MM.1S (cell line): ENCODE data around the gene TMC8.

Experiments used
- DNase-seq: peaks from one replicate; pipeline ENCODE4 v3.0.0-alpha.2; 2015
- H2AFZ ChIP-seq: fragments of 300-600 bp; sonication (generic); 2 replicates; pipeline ENCODE4 v1.6.0; 2016; ENCODE audit warnings: antibody characterized with exemption, low read length
- H3F3A ChIP-seq: fragments of 300-600 bp; sonication (generic); 2 replicates; pipeline ENCODE4 v1.6.1; 2016; ENCODE audit warnings: mild to moderate bottlenecking, antibody characterized with exemption, low read length, moderate library complexity, mixed read lengths; ENCODE audit not compliant: insufficient read depth
- H3K27ac ChIP-seq: fragments of 300-600 bp; sonication (generic); 2 replicates; pipeline ENCODE4 v1.5.1; 2016; ENCODE audit warnings: mild to moderate bottlenecking, low read length
- H3K27me3 ChIP-seq: fragments of 300-600 bp; sonication (generic); replicated peaks from 2 replicates; pipeline ENCODE4 v1.6.0; 2016; ENCODE audit warnings: low read length; ENCODE audit not compliant: insufficient read depth
- H3K36me3 ChIP-seq: fragments of 300-600 bp; sonication (generic); replicated peaks from 2 replicates; pipeline ENCODE4 v1.6.1; 2016; ENCODE audit warnings: mild to moderate bottlenecking, low read length, mixed read lengths; ENCODE audit not compliant: insufficient read depth
- H3K4me1 ChIP-seq: fragments of 300-600 bp; sonication (generic); 2 replicates; pipeline ENCODE4 v1.6.1; 2016; ENCODE audit warnings: low read length, mixed read lengths
- H3K4me2 ChIP-seq: fragments of 300-600 bp; sonication (generic); 2 replicates; pipeline ENCODE4 v1.6.0; 2016; ENCODE audit warnings: low read depth, low read length
- H3K4me3 ChIP-seq: fragments of 300-600 bp; sonication (generic); 2 replicates; pipeline ENCODE4 v1.5.1; 2016; ENCODE audit warnings: low read length, mixed read lengths
- H3K79me2 ChIP-seq: fragments of 300-600 bp; sonication (generic); 2 replicates; pipeline ENCODE4 v1.6.1; 2016; ENCODE audit warnings: mixed run types, low read length, mixed read lengths
- H3K9ac ChIP-seq: fragments of 300-600 bp; sonication (generic); 2 replicates; pipeline ENCODE4 v1.6.1; 2016; ENCODE audit warnings: low read length, mixed read lengths
- H3K9me2 ChIP-seq: fragments of 300-600 bp; sonication (generic); replicated peaks from 2 replicates; pipeline ENCODE4 v1.6.1; 2016; ENCODE audit warnings: mild to moderate bottlenecking, low read length, mixed read lengths; ENCODE audit not compliant: insufficient read depth
- H3K9me3 ChIP-seq: fragments of 300-600 bp; sonication (generic); replicated peaks from 2 replicates; pipeline ENCODE4 v1.6.1; 2016; ENCODE audit warnings: mild to moderate bottlenecking, low read length, mixed read lengths; ENCODE audit not compliant: insufficient read depth
- H4K20me1 ChIP-seq: fragments of 300-600 bp; sonication (generic); 2 replicates; pipeline ENCODE4 v1.6.1; 2016; ENCODE audit warnings: mild to moderate bottlenecking, low read length, moderate library complexity, mixed read lengths; ENCODE audit not compliant: insufficient read depth
- EZH2 ChIP-seq: fragments of 300-600 bp; sonication (generic); optimal IDR thresholded peaks from 2 replicates; pipeline ENCODE3; 2017; ENCODE audit warnings: low read depth, mild to moderate bottlenecking, antibody characterized with exemption, low read length, mixed read lengths
- EZH2phosphoT487 ChIP-seq: fragments of 300-600 bp; sonication (generic); IDR thresholded peaks from 2 replicates; pipeline ENCODE4 v1.6.1; 2018; ENCODE audit warnings: antibody characterized with exemption, low read length
- TF ChIP-seq, protein P1 (sequence below): fragments of 300-600 bp; sonication (generic); IDR thresholded peaks from 2 replicates; pipeline ENCODE4 v1.5.1; 2016; ENCODE audit warnings: antibody characterized with exemption, low read length, mixed read lengths

Gene TMC8

DNA sequence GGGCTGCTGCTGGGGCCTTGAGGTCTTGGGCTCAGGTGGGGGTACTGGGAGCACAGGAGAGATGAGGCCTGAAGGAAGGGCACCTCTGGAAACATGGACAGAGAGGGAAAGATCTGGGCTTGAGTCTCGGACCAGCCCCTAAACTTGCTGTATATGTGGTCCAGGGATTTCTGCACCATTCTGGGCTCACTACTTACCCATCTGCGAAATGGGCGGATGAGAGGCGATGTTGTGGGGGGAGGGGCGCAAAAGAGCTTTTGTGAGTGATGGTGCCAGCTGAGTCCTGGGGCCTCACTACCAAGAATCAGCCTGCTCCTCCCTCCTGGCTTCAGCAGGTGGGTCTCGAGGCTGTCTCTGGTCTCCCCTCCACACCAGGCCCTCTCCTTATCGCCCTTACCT lies 15.9 kb downstream of the TMC8 start:
- Histone ChIP-seq H3K79me2 (no peaks in the 10 kb centered on the region; the same call in 1 of the 2 replicates), H3K9me2 (no peaks in the 10 kb centered on the region), H4K20me1 (no peaks in the 10 kb centered on the region), H3K27ac (peak overlapping the region; percentile 77; the same call in 1 of the 2 replicates), H3K27me3 (no peaks in the 10 kb centered on the region), H3K4me2 (no peak overlapping the region), H3F3A (peaks cover 40% of the 10 kb centered on the region), H3K9ac (no peak overlapping the region), H3K9me3 (no peaks in the 10 kb centered on the region), H3K4me1 (peaks cover 63% of the 10 kb centered on the region), H2AFZ (no peak overlapping the region), H3K4me3 (no peak overlapping the region), H3K36me3 (no peaks in the 10 kb centered on the region)
- DNase-seq = no peak
- TF ChIP-seq EZH2phosphoT487 = no peak

GRCh38 chr17:78146881-78147280 lies 16.3 kb downstream of the TMC8 start:
- H3F3A ChIP-seq = peaks cover 36% of the 10 kb centered on the region
- H3K9ac ChIP-seq = peak overlapping the region; percentile 37
- peak overlapping the region; percentile 77 for H3K27ac ChIP-seq
- H3K4me1 ChIP-seq = peaks cover 59% of the 10 kb centered on the region
- H4K20me1 ChIP-seq = no peaks in the 10 kb centered on the region
- H3K9me3 ChIP-seq = no peaks in the 10 kb centered on the region
- peak overlapping the region; percentile 5; the same call in 1 of the 2 replicates for H2AFZ ChIP-seq
- H3K4me2 ChIP-seq = peak overlapping the region; percentile 2; the same call in 1 of the 2 replicates
- TF ChIP-seq, protein P1, sequence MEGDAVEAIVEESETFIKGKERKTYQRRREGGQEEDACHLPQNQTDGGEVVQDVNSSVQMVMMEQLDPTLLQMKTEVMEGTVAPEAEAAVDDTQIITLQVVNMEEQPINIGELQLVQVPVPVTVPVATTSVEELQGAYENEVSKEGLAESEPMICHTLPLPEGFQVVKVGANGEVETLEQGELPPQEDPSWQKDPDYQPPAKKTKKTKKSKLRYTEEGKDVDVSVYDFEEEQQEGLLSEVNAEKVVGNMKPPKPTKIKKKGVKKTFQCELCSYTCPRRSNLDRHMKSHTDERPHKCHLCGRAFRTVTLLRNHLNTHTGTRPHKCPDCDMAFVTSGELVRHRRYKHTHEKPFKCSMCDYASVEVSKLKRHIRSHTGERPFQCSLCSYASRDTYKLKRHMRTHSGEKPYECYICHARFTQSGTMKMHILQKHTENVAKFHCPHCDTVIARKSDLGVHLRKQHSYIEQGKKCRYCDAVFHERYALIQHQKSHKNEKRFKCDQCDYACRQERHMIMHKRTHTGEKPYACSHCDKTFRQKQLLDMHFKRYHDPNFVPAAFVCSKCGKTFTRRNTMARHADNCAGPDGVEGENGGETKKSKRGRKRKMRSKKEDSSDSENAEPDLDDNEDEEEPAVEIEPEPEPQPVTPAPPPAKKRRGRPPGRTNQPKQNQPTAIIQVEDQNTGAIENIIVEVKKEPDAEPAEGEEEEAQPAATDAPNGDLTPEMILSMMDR = no peak
- TF ChIP-seq EZH2 (no peak), EZH2phosphoT487 (no peak)
- no peak for DNase-seq
- H3K4me3 ChIP-seq = no peak overlapping the region
- no peaks in the 10 kb centered on the region; the same call in 1 of the 2 replicates for H3K79me2 ChIP-seq
- H3K9me2 ChIP-seq = no peaks in the 10 kb centered on the region
- H3K27me3 ChIP-seq = no peaks in the 10 kb centered on the region
- no peaks in the 10 kb centered on the region for H3K36me3 ChIP-seq

- H3K27me3 ChIP-seq = no peaks in the 10 kb centered on the region
- peak overlapping the region; percentile 2; the same call in 1 of the 2 replicates for H3K4me2 ChIP-seq
- peaks cover 53% of the 10 kb centered on the region for H3K4me1 ChIP-seq
- H3K9me3 ChIP-seq = no peaks in the 10 kb centered on the region
- no peaks in the 10 kb centered on the region; the same call in 1 of the 2 replicates for H3K79me2 ChIP-seq
- peak overlapping the region; percentile 37 for H3K9ac ChIP-seq
- no peaks in the 10 kb centered on the region for H4K20me1 ChIP-seq
- no peaks in the 10 kb centered on the region for H3K36me3 ChIP-seq
- H3F3A ChIP-seq = peaks cover 31% of the 10 kb centered on the region
- DNase-seq = peak; percentile 68
- H3K27ac ChIP-seq = peak overlapping the region; percentile 77
- H2AFZ ChIP-seq = peak overlapping the region; percentile 5
- H3K4me3 ChIP-seq = no peak overlapping the region
- no peak for TF ChIP-seq EZH2
- TF ChIP-seq EZH2phosphoT487 = no peak
- TF ChIP-seq, protein P1 = no peak
- no peaks in the 10 kb centered on the region for H3K9me2 ChIP-seq
Measured at GRCh38 chr17:78147315-78147998, 16.9 kb downstream of the TMC8 start.
